Tibial nerve (tissue), 4 donors: ENCODE results near the gene TUBB2B.

Source experiments
- EP300 ChIP-seq, 2 donors: sonication (generic); formaldehyde crosslinking; IDR thresholded peaks; one replicate each; pipeline ENCODE4 v1.6.1; 2017; ENCODE audit warnings: antibody characterized with exemption in 2 of 2, mild to moderate bottlenecking in 1 of 2
- TF ChIP-seq, protein P1 (sequence below), 5 experiments: fragments of 200-600 bp in 3 of 5; fragments of 450-650 bp in 2 of 5; sonication (generic) in 3 of 5; IDR thresholded peaks; one replicate each; pipeline ENCODE4 v1.5.1; 2016 to 2019; ENCODE audit warnings: antibody characterized with exemption in 5 of 5, mild to moderate bottlenecking in 3 of 5, moderate library complexity in 2 of 5

DNA sequence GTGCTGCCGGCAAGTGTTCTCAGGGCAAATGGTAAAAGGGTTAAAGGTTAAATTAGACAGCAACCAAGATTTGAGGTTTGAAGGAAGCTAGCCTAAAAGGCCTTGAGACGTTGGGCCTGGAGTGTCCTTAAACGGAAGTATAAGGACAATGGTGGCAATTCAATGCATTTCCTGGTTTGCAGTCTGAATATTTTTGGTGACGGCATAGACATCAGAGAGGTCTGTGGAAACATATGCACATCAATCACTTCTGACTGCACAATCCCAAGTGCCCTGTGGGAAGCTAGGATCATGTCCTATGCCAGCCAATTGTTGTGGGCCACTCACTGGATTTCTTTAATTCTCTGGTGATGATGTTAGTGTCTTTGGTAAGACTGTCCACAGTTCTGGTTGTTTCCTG lies 44.4 kb downstream of the TUBB2B start:
- TF ChIP-seq, protein P1, sequence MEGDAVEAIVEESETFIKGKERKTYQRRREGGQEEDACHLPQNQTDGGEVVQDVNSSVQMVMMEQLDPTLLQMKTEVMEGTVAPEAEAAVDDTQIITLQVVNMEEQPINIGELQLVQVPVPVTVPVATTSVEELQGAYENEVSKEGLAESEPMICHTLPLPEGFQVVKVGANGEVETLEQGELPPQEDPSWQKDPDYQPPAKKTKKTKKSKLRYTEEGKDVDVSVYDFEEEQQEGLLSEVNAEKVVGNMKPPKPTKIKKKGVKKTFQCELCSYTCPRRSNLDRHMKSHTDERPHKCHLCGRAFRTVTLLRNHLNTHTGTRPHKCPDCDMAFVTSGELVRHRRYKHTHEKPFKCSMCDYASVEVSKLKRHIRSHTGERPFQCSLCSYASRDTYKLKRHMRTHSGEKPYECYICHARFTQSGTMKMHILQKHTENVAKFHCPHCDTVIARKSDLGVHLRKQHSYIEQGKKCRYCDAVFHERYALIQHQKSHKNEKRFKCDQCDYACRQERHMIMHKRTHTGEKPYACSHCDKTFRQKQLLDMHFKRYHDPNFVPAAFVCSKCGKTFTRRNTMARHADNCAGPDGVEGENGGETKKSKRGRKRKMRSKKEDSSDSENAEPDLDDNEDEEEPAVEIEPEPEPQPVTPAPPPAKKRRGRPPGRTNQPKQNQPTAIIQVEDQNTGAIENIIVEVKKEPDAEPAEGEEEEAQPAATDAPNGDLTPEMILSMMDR (IDR thresholded peaks at IDR 0.05) = no peak
- no peak for TF ChIP-seq EP300 (IDR thresholded peaks at IDR 0.05)
